A673 (cell line): ENCODE data around the gene DOCK6. TPM values are rescaled to one million over a fixed set of nuclear protein-coding genes. Genes with fewer than 3 reads are reported as not detected.

Experiments
- BruUV-seq: library from RNA; stranded (reverse); fragments of 400-500 nt; replicated peaks from 2 replicates; lab custom pipeline; 2021; lab: Mats Ljungman, UMichigan
- CTCF ChIA-PET: fragments of 300-600 bp; sonication (Branson Sonifier 250); formaldehyde crosslinking; loops from one replicate; lab custom pipeline; 2022; ENCODE audit warnings: antibody characterized with exemption; lab: Charles Lee
- POLR2A ChIA-PET: fragments of 300-600 bp; sonication (Branson Sonifier 250); formaldehyde crosslinking; loops from one replicate; lab custom pipeline; 2022; ENCODE audit warnings: antibody characterized with exemption; ENCODE audit not compliant: low non-redundant PET; lab: Charles Lee
- DNase-seq: peaks from one replicate; pipeline ENCODE4 v3.0.0-alpha.2; 2015; ENCODE audit warnings: low spot score
- H3K27ac ChIP-seq: fragments of 200-600 bp; sonication (generic); 2 replicates; pipeline ENCODE4 v1.5.1; 2016; ENCODE audit warnings: mixed run types, low read depth, mild to moderate bottlenecking, mixed read lengths, antibody characterized with exemption, low read length; ENCODE audit not compliant: poor library complexity, severe bottlenecking
- H3K27me3 ChIP-seq: fragments of 200-600 bp; sonication (generic); replicated peaks from 2 replicates; pipeline ENCODE4 v1.6.1; 2017; ENCODE audit warnings: mixed run types, low read depth, mild to moderate bottlenecking, mixed read lengths, antibody characterized with exemption, low read length; ENCODE audit not compliant: insufficient read depth, poor library complexity
- H3K36me3 ChIP-seq: fragments of 200-600 bp; sonication (generic); 2 replicates; pipeline ENCODE4 v1.6.1; 2016; ENCODE audit warnings: mixed run types, mild to moderate bottlenecking, mixed read lengths, antibody characterized with exemption, low read length; ENCODE audit not compliant: insufficient read depth, poor library complexity, severe bottlenecking
- H3K4me1 ChIP-seq: fragments of 200-600 bp; sonication (generic); 2 replicates; pipeline ENCODE4 v1.6.1; 2017; ENCODE audit warnings: mixed run types, mild to moderate bottlenecking, mixed read lengths, antibody characterized with exemption, low read length; ENCODE audit not compliant: insufficient read depth, poor library complexity, severe bottlenecking
- H3K4me3 ChIP-seq: fragments of 200-600 bp; sonication (generic); 2 replicates; pipeline ENCODE4 v1.5.1; 2016; ENCODE audit warnings: low read depth, mixed run types, mild to moderate bottlenecking, mixed read lengths, low read length; ENCODE audit not compliant: poor library complexity, severe bottlenecking
- H3K9me3 ChIP-seq: fragments of 200-600 bp; sonication (generic); 2 replicates; pipeline ENCODE4 v1.6.1; 2016; ENCODE audit warnings: mixed run types, low read depth, mild to moderate bottlenecking, mixed read lengths, antibody characterized with exemption, low read length; ENCODE audit not compliant: poor library complexity, severe bottlenecking
- CTCF ChIP-seq: fragments of 300-800, 200-600 bp; sonication (generic); conservative IDR thresholded peaks from 2 replicates; pipeline ENCODE4 v1.5.1; 2017; ENCODE audit warnings: low read depth, mild to moderate bottlenecking, antibody characterized with exemption, low read length, moderate library complexity, mixed read lengths
- EZH2 ChIP-seq: fragments of 200-600 bp; sonication (generic); IDR thresholded peaks from 2 replicates; pipeline ENCODE4 v1.6.1; 2017; ENCODE audit warnings: borderline replicate concordance, low read depth, mild to moderate bottlenecking, mixed read lengths, antibody characterized with exemption, low read length; ENCODE audit not compliant: poor library complexity, severe bottlenecking
- intact Hi-C: fragments of 100-400 bp; cut with micrococcal nuclease; formaldehyde crosslinking; loops from one replicate; pipeline ENCODE4 v1.10.0; 2022; ENCODE audit not compliant: unreplicated experiment
- total RNA-seq: library from RNA; stranded (reverse); gene quantifications from 2 replicates; pipeline ENCODE4 v1.2.3, GENCODE V29; 2021

Gene DOCK6
- total RNA-seq, 1 experiment from 2014 or later = 15.6 TPM

- DNase-seq = no peak
- intact Hi-C loops = no loop called here
- BruUV-seq = no TSS peak
- Histone ChIP-seq H3K36me3 (no peaks in the 10 kb centered on the region), H3K27ac (no peak overlapping the region), H3K27me3 (no peaks in the 10 kb centered on the region), H3K4me1 (no peaks in the 10 kb centered on the region), H3K4me3 (no peak overlapping the region), H3K9me3 (no peaks in the 10 kb centered on the region)
- POLR2A ChIA-PET = no interaction called here
- no peak for TF ChIP-seq EZH2
- no peak for TF ChIP-seq CTCF
- CTCF ChIA-PET = no interaction called here
These were observed 29.3 kb downstream of the DOCK6 start for GRCh38 chr19:11233073-11233472.

DNA sequence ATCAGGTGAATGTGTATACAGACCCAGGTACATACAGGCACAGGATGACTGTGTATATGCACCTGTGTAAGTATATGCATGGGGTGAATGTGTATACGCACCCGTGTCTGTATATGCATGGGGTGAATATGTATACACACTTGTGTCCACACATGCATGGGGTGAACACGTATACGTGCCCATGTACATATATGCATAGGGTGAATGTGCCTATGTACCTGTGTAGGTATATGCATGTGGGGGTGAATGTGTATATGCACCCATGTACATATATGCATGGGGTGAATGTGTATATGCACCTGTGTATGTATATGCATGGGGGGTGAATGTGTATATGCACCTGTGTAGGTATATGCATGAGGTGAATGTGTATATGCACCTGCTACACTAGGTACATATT, 29.8 kb downstream of the DOCK6 start:
- Histone ChIP-seq H3K36me3 (no peaks in the 10 kb centered on the region), H3K4me1 (no peaks in the 10 kb centered on the region), H3K27ac (no peak overlapping the region), H3K4me3 (no peak overlapping the region), H3K27me3 (no peaks in the 10 kb centered on the region), H3K9me3 (no peaks in the 10 kb centered on the region)
- ChIA-PET CTCF (no interaction called here), POLR2A (no interaction called here)
- BruUV-seq = no TSS peak
- TF ChIP-seq CTCF (no peak), EZH2 (no peak)
- no peak for DNase-seq
- intact Hi-C loops = no loop called here

- DNase-seq = no peak
- no peaks in the 10 kb centered on the region for H3K27me3 ChIP-seq
- H3K4me1 ChIP-seq = no peaks in the 10 kb centered on the region
- no peaks in the 10 kb centered on the region for H3K36me3 ChIP-seq
- ChIA-PET CTCF (interaction anchor here (0.5 kb wide), 1 partner anchor 10 kb away, joined by 4 read pairs; no protein-coding TSS in a partner anchor), POLR2A (no interaction called here)
- BruUV-seq = no TSS peak
- no peak overlapping the region for H3K4me3 ChIP-seq
- intact Hi-C loops = no loop called here
- H3K27ac ChIP-seq = no peak overlapping the region
- TF ChIP-seq EZH2 (no peak), CTCF (no peak)
- no peaks in the 10 kb centered on the region for H3K9me3 ChIP-seq
These were observed 31.5 kb downstream of the DOCK6 start for GRCh38 chr19:11230621-11231386.
